Omental fat pad (tissue), 4 donors: ENCODE results near the gene PHLDB1. TPM values are rescaled to one million over a fixed set of nuclear protein-coding genes. Genes with fewer than 3 reads are reported as not detected.
"Not testable (repeated sequence)": the region's sequence is repeated elsewhere in the genome, so short reads cannot be mapped to it uniquely, and the experiment has no call there.

Experiments
- ATAC-seq: fragments of 150-250 bp; one replicate; pipeline ENCODE4 v1.9.1; 2016; ENCODE audit warnings: mild to moderate bottlenecking, moderate library complexity; ENCODE audit not compliant: low FRiP score
- DNase-seq: peaks from one replicate; pipeline ENCODE4 v3.0.0-alpha.2; 2019; ENCODE audit warnings: low spot score
- CTCF ChIP-seq, 3 donors: fragments of 450-650 bp; IDR thresholded peaks; one replicate each; pipeline ENCODE4 v1.5.1; 2016 to 2017; ENCODE audit warnings: antibody characterized with exemption in 3 of 3, mild to moderate bottlenecking in 3 of 3, moderate library complexity in 2 of 3
- total RNA-seq, 4 donors: library from RNA; depleted of rRNA; stranded (reverse); fragments of >200 nt; gene quantifications; one replicate each; pipeline ENCODE4 v1.1.0, GENCODE V29; 2016

Gene PHLDB1
- total RNA-seq, 4 donors from 2014 or later: 163 to 363 (median 245) TPM

DNA sequence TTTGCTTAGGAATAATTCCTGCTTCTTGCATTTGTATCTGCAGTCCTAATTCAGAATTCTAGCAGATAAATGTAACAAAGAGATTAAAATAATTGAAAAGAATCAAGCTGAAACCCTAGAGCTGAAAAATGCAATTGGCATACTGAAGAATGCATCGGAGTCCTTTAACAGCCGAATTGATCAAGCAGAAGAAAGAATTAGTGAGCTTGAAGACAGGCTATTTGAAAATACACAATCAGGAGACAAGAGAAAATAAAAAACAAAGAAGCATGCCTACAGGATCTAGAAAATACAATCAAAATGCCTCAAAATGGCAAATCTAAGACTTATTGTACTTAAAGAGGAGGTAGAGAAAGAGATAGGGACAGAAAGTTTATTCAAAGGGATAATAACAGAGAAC is 63.8 kb downstream of the PHLDB1 start:
- TF ChIP-seq CTCF (IDR thresholded peaks at IDR 0.05): no peak
- no peak for DNase-seq
- no peak for ATAC-seq

DNA sequence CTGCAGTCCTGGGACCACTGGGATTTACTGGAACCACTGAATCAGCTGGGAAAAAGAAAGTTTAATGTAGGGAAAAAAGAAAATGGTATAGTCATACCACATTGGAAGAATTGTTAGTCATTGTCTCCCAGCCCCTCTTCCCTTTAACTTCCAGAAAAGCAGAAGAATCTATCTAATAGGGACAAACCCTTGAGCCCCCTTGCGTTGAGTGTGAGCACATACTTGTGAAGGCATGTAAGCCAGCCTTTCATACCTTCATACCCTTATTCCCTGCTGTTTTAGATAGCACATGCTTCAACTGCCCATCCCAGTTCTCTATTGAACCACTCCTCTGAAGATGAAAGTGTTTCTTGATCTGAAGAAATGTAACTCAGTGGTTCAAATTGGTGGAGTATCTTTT is 65.4 kb downstream of the PHLDB1 start:
- TF ChIP-seq CTCF (IDR thresholded peaks at IDR 0.05): no peak
- DNase-seq (no peak), ATAC-seq (no peak)

GRCh38 chr11:118673361-118674081 is 66.1 kb downstream of the PHLDB1 start:
- no peak for TF ChIP-seq CTCF (IDR thresholded peaks at IDR 0.05)
- no peak for DNase-seq
- ATAC-seq: no peak

DNA sequence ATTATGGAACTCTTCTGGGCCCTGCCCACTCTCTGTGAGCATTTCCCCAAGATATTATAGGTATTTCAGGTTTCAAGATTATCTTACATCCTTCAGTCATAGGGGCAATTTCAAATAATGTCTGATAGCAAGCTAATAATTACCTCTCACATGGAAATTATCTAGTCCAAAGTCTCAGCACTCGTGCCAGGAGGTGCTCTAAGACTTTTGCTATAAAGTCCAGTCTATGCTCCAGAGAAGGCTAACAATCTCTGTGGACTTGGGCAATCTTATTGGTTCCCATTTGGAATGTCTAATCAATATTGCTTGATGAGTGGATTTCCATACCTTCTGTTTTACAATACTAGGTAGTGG is 66.6 kb downstream of the PHLDB1 start:
- ATAC-seq (no peak), DNase-seq (no peak)
- TF ChIP-seq CTCF (IDR thresholded peaks at IDR 0.05): no peak

GRCh38 chr11:118677977-118678376 is 70.6 kb downstream of the PHLDB1 start:
- ATAC-seq: no peak
- no peak for DNase-seq
- TF ChIP-seq CTCF (IDR thresholded peaks at IDR 0.05): no peak

DNA sequence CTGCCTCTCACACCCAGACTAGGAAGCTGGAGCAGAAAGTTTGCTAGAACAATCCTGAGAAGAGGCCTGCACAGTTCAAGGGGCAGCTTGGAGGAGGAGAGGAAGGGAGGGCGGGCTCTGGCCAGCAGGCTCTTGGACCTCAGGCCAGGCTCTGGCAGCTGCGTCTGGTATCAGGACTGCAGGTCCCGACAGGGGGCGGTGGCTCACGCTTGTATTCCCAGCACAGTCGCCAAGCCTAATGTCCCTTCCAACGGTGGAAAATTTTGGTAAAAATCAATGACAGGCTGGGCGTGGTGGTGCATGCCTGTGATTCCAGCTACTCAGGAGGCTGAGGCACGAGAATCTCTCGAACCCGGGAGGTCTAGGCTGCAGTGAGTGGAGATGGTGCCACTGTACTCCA is 71.5 kb downstream of the PHLDB1 start:
- not testable (repeated sequence) for ATAC-seq

GRCh38 chr11:118679483-118679882 is 72.1 kb downstream of the PHLDB1 start, which contains the start of gene TREH:
Gene TREH (minus strand): TSS chr11:118679650. CDS start chr11:118679627, 23 bp downstream.
- no peak for ATAC-seq
- no peak for DNase-seq
- TF ChIP-seq CTCF (IDR thresholded peaks at IDR 0.05): no peak

More for the DNA sequence above, 71.5 kb downstream of the PHLDB1 start:
- not testable (repeated sequence) for DNase-seq
